ENCODE data around the gene NOTUM.

NOTUM gene

GRCh38 chr17:81959362-81960129 is 1.4 kb downstream of the NOTUM start:
- H3K4me3 ChIP-seq (ENCODE audit: low read depth, low read length) = no peak overlapping the region
- DNase-seq (ENCODE audit: low read depth) = peak; percentile 47
- TF ChIP-seq CTCF (conservative IDR thresholded peaks at IDR 0.05; ENCODE audit: low read depth, low read length) = peak; percentile 42

DNA sequence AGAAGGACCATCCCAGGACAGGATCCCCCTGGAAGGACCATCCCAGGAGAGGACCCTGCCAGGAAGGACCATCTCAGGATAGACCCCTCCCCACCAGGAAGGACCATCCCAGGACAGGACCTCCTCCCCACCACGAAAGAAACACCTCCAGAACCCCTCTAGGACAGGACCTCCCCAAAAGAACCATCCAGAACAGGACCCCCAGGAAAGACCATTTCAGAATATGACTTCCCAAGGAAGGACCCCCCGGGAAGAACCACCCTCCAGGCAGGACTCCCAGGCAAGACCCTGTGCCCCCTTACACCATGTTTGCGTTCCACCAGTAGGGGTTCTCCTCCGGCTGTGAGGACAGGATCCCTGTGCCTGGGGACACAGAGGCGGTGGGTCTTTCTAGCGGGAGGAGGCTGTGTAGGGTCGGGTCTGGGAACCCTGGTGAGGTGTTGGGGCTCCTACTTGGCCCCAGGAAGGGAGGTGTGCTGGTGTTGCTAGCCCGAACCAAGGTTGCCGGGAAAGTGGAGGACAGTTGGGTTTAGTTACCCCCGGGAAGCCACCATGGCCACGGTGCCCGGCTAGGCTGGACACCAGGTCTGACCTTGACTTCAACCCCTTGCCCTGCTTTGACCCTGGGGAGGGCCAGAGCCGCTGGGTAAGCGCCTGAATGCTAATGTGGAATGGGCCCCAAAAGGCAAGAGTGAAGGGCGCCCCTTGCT is 2.2 kb downstream of the NOTUM start:
- no peak overlapping the region for H3K4me3 ChIP-seq (ENCODE audit: low read depth, low read length)
- TF ChIP-seq CTCF (conservative IDR thresholded peaks at IDR 0.05; ENCODE audit: low read depth, low read length) = peak; percentile 7
- DNase-seq (ENCODE audit: low read depth) = no peak

GRCh38 chr17:81957691-81958432 is 3.1 kb downstream of the NOTUM start:
- no peak overlapping the region for H3K4me3 ChIP-seq (ENCODE audit: low read depth, low read length)
- no peak for DNase-seq (ENCODE audit: low read depth)
- no peak for TF ChIP-seq CTCF (conservative IDR thresholded peaks at IDR 0.05; ENCODE audit: low read depth, low read length)

DNA sequence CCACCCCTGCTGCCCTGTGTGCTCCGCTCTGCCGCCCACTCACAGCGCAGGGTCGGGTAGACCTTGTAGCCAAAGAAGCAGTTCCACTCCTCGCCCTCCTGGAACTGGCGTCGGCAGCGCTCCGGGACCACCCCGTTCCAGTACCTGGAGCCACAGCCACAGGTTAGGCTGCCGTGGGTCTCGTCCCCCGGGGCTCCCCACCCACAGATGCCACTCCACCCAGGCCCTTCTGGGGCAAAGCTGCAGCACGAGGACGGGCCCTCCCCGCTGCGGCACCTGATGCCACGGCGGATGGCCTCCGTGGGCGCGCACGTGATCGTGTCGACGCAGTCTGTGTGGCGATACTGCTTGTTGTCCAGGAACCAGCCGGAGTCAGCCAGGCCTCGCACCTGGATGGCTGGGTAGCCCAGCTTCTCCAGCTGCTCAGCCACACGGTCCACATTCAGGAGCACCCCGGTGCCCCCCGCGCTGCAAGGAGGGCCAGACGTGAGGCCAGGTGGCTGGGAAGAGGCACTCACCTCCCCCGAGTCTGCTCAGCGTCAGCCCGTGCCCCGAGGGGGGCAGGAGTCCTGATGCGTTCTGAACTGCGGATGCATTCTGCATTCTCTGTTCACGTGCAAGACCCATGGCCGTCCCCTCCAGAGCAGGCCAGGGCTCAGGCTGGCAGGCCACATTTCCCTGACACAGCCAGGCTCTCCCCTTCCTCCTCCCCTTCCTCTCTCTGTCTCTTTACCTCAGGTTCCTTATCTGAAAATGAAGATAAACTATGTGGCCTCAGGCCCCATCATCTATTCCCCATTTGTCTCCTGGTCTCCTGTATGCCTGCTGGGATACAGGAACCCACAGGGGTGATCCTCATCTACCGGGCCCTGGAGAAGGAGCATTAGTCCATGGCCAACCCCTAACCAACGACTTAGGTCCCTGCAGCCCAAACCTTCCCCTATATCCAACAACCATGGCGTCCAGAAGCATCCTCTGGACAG is 4.1 kb downstream of the NOTUM start:
- no peak overlapping the region for H3K4me3 ChIP-seq (ENCODE audit: low read depth, low read length)
- TF ChIP-seq CTCF (conservative IDR thresholded peaks at IDR 0.05; ENCODE audit: low read depth, low read length) = no peak
- DNase-seq (ENCODE audit: low read depth) = no peak

DNA sequence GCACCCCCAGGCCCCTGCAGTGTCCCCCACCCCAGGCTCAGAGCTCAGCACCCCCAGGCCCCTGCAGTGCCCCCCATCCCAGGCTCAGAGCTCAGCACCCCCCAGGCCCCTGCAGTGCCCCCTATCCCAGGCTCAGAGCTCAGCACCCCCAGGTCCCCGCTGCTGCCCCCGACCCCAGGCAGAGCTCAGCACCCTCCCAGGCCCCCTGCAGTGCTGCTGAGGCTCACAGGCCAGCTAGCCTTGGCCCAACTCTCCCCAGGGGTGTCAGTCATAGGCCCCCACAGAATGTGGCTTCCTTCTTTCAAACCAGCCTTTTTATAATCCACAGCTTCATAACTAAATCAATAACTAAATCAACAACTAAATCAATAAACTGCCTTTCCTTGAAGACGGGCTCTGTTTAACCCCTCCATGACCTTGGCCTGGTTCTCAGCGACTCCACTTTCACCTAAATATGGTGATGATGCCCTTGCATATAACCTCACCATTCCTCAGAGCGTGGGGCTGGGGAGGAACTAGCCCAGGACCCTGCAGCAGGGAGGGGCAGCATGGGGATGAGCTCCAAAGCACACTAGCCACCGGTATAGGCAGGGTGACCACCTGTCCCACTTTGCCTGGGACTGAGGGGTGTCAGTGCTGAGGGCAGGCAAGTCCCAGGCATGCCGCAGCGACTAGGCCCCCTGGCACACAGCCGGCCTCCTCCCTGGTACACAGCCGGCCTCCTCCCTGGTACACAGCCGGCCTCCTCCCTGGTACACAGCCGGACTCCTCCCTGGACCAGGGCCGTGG is 5.0 kb downstream of the NOTUM start:
- no peak overlapping the region for H3K4me3 ChIP-seq (ENCODE audit: low read depth, low read length)
- no peak for TF ChIP-seq CTCF (conservative IDR thresholded peaks at IDR 0.05; ENCODE audit: low read depth, low read length)
- no peak for DNase-seq (ENCODE audit: low read depth)
